Neutrophil (primary cell): Measurements from ENCODE around the gene TRIP4.
"Not testable (repeated sequence)": the region's sequence is repeated elsewhere in the genome, so short reads cannot be mapped to it uniquely, and the experiment has no call there.

Source experiments
- H3K27ac ChIP-seq: fragments of 200-600 bp; sonication (generic); 2 replicates; pipeline ENCODE4 v1.5.1; 2016; ENCODE audit warnings: mild to moderate bottlenecking, moderate library complexity
- H3K27me3 ChIP-seq: fragments of 200-600 bp; sonication (generic); 2 replicates; pipeline ENCODE4 v1.6.0; 2016; ENCODE audit warnings: mild to moderate bottlenecking
- H3K36me3 ChIP-seq: fragments of 200-600 bp; sonication (generic); 2 replicates; pipeline ENCODE4 v1.5.1; 2017
- H3K4me1 ChIP-seq, 2 experiments: fragments of 200-600 bp in 1 of 2; sonication (generic) in 1 of 2; 1 replicate in 1 of 2; 2 replicates in 1 of 2; pipeline versions ENCODE4 v1.5.1 to v1.6.1; 2013 to 2016; ENCODE audit warnings: low read depth in 1 of 2, low read length in 1 of 2, mild to moderate bottlenecking in 1 of 2, moderate library complexity in 1 of 2; ENCODE audit not compliant: control insufficient read depth in 1 of 2, insufficient read depth in 1 of 2
- H3K4me3 ChIP-seq, 2 experiments: fragments of 200-600 bp in 1 of 2; sonication (generic) in 1 of 2; 1 replicate in 1 of 2; 2 replicates in 1 of 2; pipeline ENCODE4 v1.5.1; 2013 to 2016; ENCODE audit warnings: low read depth in 1 of 2, low read length in 1 of 2, mild to moderate bottlenecking in 1 of 2, moderate library complexity in 1 of 2
- H3K9me3 ChIP-seq: fragments of 200-600 bp; sonication (generic); 2 replicates; pipeline ENCODE4 v1.5.1; 2016
- TF ChIP-seq, protein P1 (sequence below): fragments of 200-600 bp; sonication (generic); IDR thresholded peaks from 2 replicates; pipeline ENCODE4 v1.5.1; 2016; ENCODE audit warnings: antibody characterized with exemption

The TRIP4 gene

DNA sequence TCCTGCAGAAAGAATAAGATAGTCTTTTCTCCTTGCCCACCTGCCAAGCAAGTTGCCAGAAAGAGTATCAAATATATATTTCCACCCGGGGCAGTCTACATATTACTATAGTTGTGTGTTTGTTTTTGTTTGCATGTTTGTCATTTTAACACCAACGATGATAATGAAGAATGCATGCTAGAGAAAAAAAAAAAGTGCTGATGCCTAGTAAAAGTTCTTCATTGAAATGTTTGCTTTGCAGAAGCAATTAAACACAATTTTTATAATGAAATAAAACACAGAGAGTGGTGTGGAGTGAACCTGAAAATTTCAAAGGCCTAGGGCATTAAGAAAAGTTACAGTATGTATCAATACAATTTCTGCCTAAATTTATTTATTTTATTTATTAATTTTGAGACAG lies 3.9 kb upstream of the TRIP4 start:
- TF ChIP-seq, protein P1, sequence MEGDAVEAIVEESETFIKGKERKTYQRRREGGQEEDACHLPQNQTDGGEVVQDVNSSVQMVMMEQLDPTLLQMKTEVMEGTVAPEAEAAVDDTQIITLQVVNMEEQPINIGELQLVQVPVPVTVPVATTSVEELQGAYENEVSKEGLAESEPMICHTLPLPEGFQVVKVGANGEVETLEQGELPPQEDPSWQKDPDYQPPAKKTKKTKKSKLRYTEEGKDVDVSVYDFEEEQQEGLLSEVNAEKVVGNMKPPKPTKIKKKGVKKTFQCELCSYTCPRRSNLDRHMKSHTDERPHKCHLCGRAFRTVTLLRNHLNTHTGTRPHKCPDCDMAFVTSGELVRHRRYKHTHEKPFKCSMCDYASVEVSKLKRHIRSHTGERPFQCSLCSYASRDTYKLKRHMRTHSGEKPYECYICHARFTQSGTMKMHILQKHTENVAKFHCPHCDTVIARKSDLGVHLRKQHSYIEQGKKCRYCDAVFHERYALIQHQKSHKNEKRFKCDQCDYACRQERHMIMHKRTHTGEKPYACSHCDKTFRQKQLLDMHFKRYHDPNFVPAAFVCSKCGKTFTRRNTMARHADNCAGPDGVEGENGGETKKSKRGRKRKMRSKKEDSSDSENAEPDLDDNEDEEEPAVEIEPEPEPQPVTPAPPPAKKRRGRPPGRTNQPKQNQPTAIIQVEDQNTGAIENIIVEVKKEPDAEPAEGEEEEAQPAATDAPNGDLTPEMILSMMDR = no peak
- H3K4me3 ChIP-seq = no peak overlapping the region
- no peaks in the 10 kb centered on the region for H3K36me3 ChIP-seq
- H3K27me3 ChIP-seq = no peaks in the 10 kb centered on the region
- H3K4me1 ChIP-seq = peaks cover 20 to 31% of the 10 kb centered on the region in 2 experiments
- no peaks in the 10 kb centered on the region for H3K9me3 ChIP-seq
- H3K27ac ChIP-seq = no peak overlapping the region

DNA sequence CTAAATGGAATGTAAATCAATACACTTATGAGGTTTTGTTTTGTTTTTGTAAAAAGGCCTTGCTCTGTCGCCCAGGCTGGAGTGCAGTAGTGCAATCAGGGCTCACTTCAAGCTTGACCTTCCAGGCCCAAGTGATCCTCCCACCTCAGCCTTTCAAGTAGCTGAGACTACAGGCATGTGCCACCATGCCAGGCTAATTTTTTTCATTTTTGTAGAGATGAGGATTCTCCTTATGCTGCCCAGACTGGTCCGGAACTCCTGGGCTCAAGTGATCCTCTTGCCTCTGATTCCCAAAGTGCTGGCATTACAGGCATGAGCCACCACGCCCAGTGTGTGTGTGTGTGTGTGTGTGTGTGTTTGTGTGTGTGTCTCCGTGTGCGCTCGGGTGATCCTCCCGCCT lies 1.3 kb upstream of the TRIP4 start:
- no peak overlapping the region for H3K27ac ChIP-seq
- no peaks in the 10 kb centered on the region for H3K9me3 ChIP-seq
- H3K36me3 ChIP-seq = no peaks in the 10 kb centered on the region
- peaks cover 12 to 29% of the 10 kb centered on the region in 2 experiments for H3K4me1 ChIP-seq
- H3K27me3 ChIP-seq = no peaks in the 10 kb centered on the region
- no peak overlapping the region for H3K4me3 ChIP-seq
- TF ChIP-seq, protein P1 = no peak

DNA sequence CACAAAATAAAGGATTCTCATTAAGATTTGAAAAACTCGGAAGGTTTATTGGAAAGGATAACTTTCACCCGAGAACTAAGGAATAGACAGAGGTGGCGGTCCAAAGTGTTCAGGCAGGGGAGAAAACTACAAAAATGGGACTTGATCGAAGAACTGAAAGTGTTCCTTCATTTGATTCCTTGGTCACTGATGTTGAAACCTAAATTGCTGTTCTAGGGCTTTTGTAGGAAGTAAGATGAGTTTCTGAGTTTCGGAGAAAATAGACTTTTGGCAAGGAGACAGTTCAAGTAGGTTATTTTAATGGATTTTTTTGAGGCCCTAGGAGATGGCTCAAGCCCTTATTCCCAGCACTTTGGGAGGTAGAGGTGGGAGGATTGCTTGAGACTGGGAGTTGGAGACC lies 1.4 kb downstream of the TRIP4 start:
- H3K4me3 ChIP-seq = no peak overlapping the region

DNA sequence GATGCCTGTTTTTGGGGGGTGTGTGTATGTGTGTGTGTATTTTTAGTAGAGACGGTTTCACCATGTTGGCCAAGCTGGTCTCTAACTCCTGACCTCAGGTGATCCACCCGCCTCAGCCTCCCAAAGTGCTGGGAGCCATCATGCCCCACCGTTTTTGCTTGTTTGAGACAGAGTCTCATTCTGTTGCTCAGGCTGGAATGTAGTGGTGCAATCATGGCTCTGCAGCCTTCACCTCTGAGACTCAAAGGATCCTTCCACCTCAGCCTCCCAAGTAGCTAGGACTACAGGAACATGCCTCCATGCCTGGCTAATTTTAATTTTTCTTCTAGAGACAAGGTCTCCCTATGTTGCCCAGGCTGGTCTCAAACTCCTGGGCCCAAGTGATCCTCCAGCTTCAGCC lies 4.8 kb downstream of the TRIP4 start:
- H3K9me3 ChIP-seq, H3K4me3 ChIP-seq, H3K27me3 ChIP-seq, H3K27ac ChIP-seq: not testable (repeated sequence)
- Histone ChIP-seq H3K4me1 (peaks cover 12 to 15% of the 10 kb centered on the region in 2 experiments), H3K36me3 (peaks cover 41% of the 10 kb centered on the region)

More for the DNA sequence above, 1.4 kb downstream of the TRIP4 start:
- Histone ChIP-seq H3K9me3 (no peaks in the 10 kb centered on the region), H3K27me3 (no peaks in the 10 kb centered on the region), H3K4me1 (peaks cover 12 to 23% of the 10 kb centered on the region in 2 experiments), H3K27ac (no peak overlapping the region), H3K36me3 (peaks cover 7% of the 10 kb centered on the region)
- TF ChIP-seq, protein P1 = no peak

DNA sequence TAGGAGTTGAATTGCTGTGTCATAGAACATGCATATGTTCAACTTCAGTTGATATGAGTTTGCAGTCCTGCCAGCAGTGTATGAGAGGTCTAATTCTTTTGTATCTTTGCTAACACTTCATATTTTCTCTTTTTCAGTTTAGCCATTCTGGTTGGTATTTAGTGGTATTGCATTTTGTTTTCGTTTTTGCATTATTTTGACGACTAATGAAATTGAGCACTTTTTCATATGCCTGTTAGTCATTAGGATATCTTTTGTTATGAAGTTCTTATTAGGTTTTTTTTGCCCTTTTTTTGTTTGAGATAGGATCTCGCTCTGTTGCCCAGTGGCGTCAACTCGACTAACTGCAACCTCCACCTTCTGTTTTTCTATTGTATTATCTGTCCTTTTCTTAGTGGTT lies 9.2 kb downstream of the TRIP4 start:
- no peaks in the 10 kb centered on the region for H3K4me1 ChIP-seq

DNA sequence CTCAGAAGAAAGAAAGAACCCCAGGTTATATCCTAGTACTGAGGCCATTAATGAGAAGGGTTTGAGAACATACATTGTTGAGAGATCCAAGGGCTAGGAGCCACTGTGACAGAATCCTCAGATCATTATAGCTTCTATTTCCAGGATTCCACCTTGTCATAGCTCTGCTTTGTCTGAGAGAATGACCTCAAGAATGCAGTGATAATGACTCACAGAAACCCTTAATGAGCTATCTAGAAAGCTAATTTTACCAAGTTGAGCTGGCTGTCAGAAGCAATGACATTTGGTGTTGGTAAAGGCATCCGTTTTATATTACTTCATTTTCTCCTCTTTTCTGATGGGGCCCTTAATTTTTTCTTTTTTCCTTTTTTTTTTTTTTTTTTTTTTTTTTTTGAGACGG lies 10.9 kb downstream of the TRIP4 start:
- no peaks in the 10 kb centered on the region for H3K9me3 ChIP-seq
- H3K4me1 ChIP-seq = no peaks in the 10 kb centered on the region
- H3K27ac ChIP-seq = no peak overlapping the region
- peaks cover 97% of the 10 kb centered on the region for H3K36me3 ChIP-seq
- H3K4me3 ChIP-seq = no peak overlapping the region
- no peaks in the 10 kb centered on the region for H3K27me3 ChIP-seq
- TF ChIP-seq, protein P1 = no peak

More for the DNA sequence above, 9.2 kb downstream of the TRIP4 start:
- no peak overlapping the region for H3K27ac ChIP-seq
- TF ChIP-seq, protein P1 = no peak
- no peak overlapping the region for H3K4me3 ChIP-seq
- no peaks in the 10 kb centered on the region for H3K9me3 ChIP-seq
- peaks cover 82% of the 10 kb centered on the region for H3K36me3 ChIP-seq
- H3K27me3 ChIP-seq = no peaks in the 10 kb centered on the region
